Osteoblast (primary cell): ENCODE results near the gene MED20. TPM values are rescaled to one million over a fixed set of nuclear protein-coding genes. Genes with fewer than 3 reads are reported as not detected.
A peak's percentile ranks its signal among the peaks of the same experiment; 100 is the strongest.

Source experiments
- DNase-seq: peaks from one replicate; pipeline ENCODE4 v3.0.0; 2011; ENCODE audit warnings: low spot score, mixed read lengths; ENCODE audit not compliant: insufficient read length; ENCODE audit errors: missing footprints
- H2AFZ ChIP-seq: 2 replicates; pipeline ENCODE4 v1.6.0; 2011; ENCODE audit warnings: mild to moderate bottlenecking, low read length
- H3K27ac ChIP-seq: 2 replicates; pipeline ENCODE4 v1.5.1; 2011; ENCODE audit warnings: mild to moderate bottlenecking, low read depth, low read length, moderate library complexity
- H3K27me3 ChIP-seq: 2 replicates; pipeline ENCODE4 v1.6.0; 2012; ENCODE audit warnings: mild to moderate bottlenecking, control low read depth, inconsistent platforms, low read length, moderate library complexity; ENCODE audit not compliant: insufficient read depth
- H3K36me3 ChIP-seq: 2 replicates; pipeline ENCODE4 v1.5.1; 2011; ENCODE audit warnings: mild to moderate bottlenecking, low read length, control low read depth, moderate library complexity; ENCODE audit not compliant: insufficient read depth
- H3K4me1 ChIP-seq: 2 replicates; pipeline ENCODE4 v1.5.1; 2011; ENCODE audit warnings: mild to moderate bottlenecking, low read length, control low read depth, moderate library complexity; ENCODE audit not compliant: insufficient read depth
- H3K4me2 ChIP-seq: 2 replicates; pipeline ENCODE4 v1.6.0; 2011; ENCODE audit warnings: mild to moderate bottlenecking, low read length; ENCODE audit not compliant: insufficient read depth
- H3K4me3 ChIP-seq: fragments of 200-600 bp; sonication (generic); 3 replicates; pipeline ENCODE4 v1.5.1; 2012; ENCODE audit warnings: mild to moderate bottlenecking, low read length, inconsistent platforms; ENCODE audit not compliant: insufficient read depth
- H3K79me2 ChIP-seq: 2 replicates; pipeline ENCODE4 v1.6.0; 2012; ENCODE audit warnings: mild to moderate bottlenecking, low read length, control low read depth, inconsistent platforms; ENCODE audit not compliant: insufficient read depth
- H3K9me3 ChIP-seq: 2 replicates; pipeline ENCODE4 v1.5.1; 2011; ENCODE audit warnings: low read depth, low read length, control low read depth
- H4K20me1 ChIP-seq: 2 replicates; pipeline ENCODE4 v1.6.0; 2012; ENCODE audit warnings: mild to moderate bottlenecking, low read length, control low read depth; ENCODE audit not compliant: insufficient read depth
- CTCF ChIP-seq: IDR thresholded peaks from 2 replicates; pipeline ENCODE4 v1.5.1; 2011; ENCODE audit warnings: mild to moderate bottlenecking, low read depth, low read length, moderate library complexity; ENCODE audit errors: extremely low read depth
- total RNA-seq: library from RNA; depleted of rRNA; stranded (reverse); fragments of >200 nt; gene quantifications from 2 replicates; pipeline ENCODE4 v1.2.3, GENCODE V29; 2012

Gene MED20
- total RNA-seq, 1 donor: 30.8 TPM

- TF ChIP-seq CTCF: no peak
- H3K27me3 ChIP-seq: no peaks in the 10 kb centered on the region
- no peaks in the 10 kb centered on the region for H3K36me3 ChIP-seq
Measured at GRCh38 chr6:41884957-41885356, 36.0 kb downstream of the MED20 start.

DNA sequence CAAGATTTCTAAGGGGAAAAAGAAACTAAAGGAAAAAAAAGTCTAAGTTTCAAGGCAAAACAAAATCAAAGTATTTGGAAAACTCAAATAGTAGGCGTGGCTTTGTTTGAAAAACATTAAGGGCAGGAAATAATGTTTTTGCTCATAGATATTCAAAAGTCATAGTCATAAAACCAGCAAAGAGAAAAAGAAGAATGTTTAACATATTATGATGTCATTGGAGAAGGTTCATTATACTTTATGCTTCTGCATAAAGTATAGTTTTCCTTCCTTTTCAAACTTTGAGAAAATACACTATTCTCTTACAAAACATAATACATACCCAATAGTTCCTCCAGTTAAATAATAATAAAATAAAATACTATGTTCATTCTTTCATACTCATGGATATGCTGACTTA is 39.4 kb downstream of the MED20 start:
- Histone ChIP-seq H3K9me3 (no peaks in the 10 kb centered on the region), H3K4me3 (no peak overlapping the region), H3K79me2 (no peaks in the 10 kb centered on the region), H3K4me1 (peaks cover 13% of the 10 kb centered on the region), H2AFZ (no peak overlapping the region), H3K27ac (no peak overlapping the region), H3K4me2 (no peak overlapping the region), H3K36me3 (no peaks in the 10 kb centered on the region), H3K27me3 (no peaks in the 10 kb centered on the region), H4K20me1 (no peaks in the 10 kb centered on the region)
- no peak for TF ChIP-seq CTCF
- no peak for DNase-seq

More at GRCh38 chr6:41884957-41885356, 36.0 kb downstream of the MED20 start:
- Histone ChIP-seq H3K4me1 (no peaks in the 10 kb centered on the region), H3K27ac (no peak overlapping the region), H3K4me3 (no peak overlapping the region), H4K20me1 (no peaks in the 10 kb centered on the region), H3K4me2 (no peak overlapping the region), H2AFZ (no peak overlapping the region), H3K79me2 (no peaks in the 10 kb centered on the region), H3K9me3 (no peaks in the 10 kb centered on the region)
- no peak for DNase-seq

- H4K20me1 ChIP-seq: no peaks in the 10 kb centered on the region
- no peaks in the 10 kb centered on the region for H3K9me3 ChIP-seq
- no peak for TF ChIP-seq CTCF
- no peak overlapping the region for H2AFZ ChIP-seq
- DNase-seq: no peak
- H3K79me2 ChIP-seq: no peaks in the 10 kb centered on the region
- H3K4me1 ChIP-seq: peaks cover 13% of the 10 kb centered on the region
- no peaks in the 10 kb centered on the region for H3K27me3 ChIP-seq
- H3K4me2 ChIP-seq: peak overlapping the region; percentile 49
- H3K36me3 ChIP-seq: no peaks in the 10 kb centered on the region
- no peak overlapping the region for H3K4me3 ChIP-seq
- peak overlapping the region; percentile 52 for H3K27ac ChIP-seq
Measured at GRCh38 chr6:41878961-41879405, 42.0 kb downstream of the MED20 start.

GRCh38 chr6:41878246-41878645 is 42.7 kb downstream of the MED20 start:
- Histone ChIP-seq H4K20me1 (no peaks in the 10 kb centered on the region), H3K79me2 (no peaks in the 10 kb centered on the region), H3K27ac (peak overlapping the region; percentile 52), H3K4me1 (peaks cover 13% of the 10 kb centered on the region), H3K4me2 (peak overlapping the region; percentile 49), H3K36me3 (no peaks in the 10 kb centered on the region), H3K4me3 (no peak overlapping the region), H3K9me3 (no peaks in the 10 kb centered on the region), H2AFZ (no peak overlapping the region), H3K27me3 (no peaks in the 10 kb centered on the region)
- TF ChIP-seq CTCF: no peak
- DNase-seq: no peak
